RPMI7951 (cell line): ENCODE results near the gene FOXL3. TPM values are rescaled to one million over a fixed set of nuclear protein-coding genes. Genes with fewer than 3 reads are reported as not detected.
A peak's percentile ranks its signal among the peaks of the same experiment; 100 is the strongest.

Source experiments
- DNase-seq: peaks from one replicate; pipeline ENCODE4 v3.0.0-alpha.2; 2012; ENCODE audit warnings: low read depth
- total RNA-seq: library from RNA; depleted of rRNA; stranded (reverse); fragments of >200 nt; shearing (Covaris generic); gene quantifications from 2 replicates; pipeline ENCODE4 v1.2.3, GENCODE V29; 2014

FOXL3 gene
- total RNA-seq, 1 experiment from 2014 or later, result not detected

DNA sequence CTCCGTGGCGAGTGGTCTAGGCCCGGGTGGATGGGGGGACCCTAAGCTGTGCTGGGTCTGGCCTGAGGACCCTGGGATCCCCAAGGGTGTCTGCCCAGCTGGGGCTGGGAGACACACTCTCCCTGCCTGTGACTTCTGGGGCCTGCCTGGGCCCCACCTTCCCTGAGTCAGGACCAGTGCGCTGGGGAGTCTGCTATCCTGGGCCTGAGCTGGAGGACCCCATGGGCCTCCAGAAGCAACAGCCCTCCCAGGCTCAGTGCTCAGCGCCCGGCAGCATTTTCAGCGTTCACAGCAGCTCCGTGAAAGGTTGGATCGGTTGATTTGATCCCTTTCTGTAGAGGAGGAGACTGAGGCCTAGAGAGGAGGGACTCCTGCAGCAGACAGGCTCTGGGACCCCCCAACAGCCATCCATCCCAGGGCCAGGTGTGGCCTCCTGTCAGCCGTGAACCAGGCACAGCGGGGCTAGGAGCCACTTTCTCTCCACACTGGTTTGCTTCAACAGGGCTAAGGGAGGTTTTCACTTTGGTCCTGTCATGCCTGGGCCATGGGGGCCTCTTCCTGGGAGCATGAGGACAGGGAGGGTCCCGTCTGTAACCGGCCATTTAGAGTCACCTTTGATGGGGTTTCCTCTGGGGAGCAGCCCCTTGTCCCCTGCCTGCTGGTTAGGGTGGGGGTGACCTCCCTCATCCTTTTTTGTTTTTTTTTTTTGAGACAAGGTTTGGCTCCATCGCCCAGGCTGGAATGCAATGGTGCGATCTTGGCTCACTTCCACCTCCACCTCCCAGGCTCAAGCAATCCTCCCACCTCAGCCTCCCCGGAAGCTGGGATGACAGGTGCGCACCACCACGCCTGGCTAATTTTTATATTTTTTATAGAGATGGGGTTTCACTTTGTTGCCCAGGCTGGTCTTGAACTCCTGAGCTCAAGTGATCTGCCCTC lies 12.4 kb downstream of the FOXL3 start:
- DNase-seq, result no peak

GRCh38 chr7:303425-303824 lies 13.5 kb downstream of the FOXL3 start:
- no peak for DNase-seq

DNA sequence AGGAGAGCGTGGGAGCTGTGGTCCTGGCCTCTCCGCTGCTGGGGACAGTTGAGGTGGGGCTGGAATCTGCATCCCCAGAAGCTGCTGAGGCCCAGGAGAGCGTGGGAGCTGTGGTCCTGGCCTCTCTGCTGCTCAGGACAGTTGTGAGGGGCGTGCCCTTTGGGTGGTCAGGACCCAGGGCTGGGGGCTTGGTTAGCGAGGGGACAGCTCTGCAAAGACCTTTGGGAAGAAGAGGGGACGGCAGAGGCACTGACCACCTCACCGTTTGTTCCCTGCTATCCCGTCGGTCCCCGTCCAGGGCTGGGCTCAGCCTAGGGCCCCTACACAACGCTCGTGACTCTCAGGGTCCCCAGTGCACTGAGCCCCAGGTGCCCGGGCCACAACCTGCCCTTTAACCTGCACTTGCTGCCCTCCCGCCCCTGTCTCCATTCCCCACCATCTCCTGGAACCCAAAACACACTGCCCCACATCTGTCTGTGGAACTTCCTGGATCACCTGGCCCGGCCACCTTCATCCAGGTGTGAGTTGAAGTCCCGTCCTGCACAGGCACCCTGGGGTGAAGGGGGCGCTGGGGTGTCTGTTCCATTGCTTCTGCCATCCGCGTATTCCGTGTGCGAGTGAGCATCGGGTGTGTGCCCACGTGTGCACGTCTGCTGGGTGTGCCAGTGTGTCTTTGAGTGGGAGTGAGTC lies 14.1 kb downstream of the FOXL3 start:
- DNase-seq, result no peak

DNA sequence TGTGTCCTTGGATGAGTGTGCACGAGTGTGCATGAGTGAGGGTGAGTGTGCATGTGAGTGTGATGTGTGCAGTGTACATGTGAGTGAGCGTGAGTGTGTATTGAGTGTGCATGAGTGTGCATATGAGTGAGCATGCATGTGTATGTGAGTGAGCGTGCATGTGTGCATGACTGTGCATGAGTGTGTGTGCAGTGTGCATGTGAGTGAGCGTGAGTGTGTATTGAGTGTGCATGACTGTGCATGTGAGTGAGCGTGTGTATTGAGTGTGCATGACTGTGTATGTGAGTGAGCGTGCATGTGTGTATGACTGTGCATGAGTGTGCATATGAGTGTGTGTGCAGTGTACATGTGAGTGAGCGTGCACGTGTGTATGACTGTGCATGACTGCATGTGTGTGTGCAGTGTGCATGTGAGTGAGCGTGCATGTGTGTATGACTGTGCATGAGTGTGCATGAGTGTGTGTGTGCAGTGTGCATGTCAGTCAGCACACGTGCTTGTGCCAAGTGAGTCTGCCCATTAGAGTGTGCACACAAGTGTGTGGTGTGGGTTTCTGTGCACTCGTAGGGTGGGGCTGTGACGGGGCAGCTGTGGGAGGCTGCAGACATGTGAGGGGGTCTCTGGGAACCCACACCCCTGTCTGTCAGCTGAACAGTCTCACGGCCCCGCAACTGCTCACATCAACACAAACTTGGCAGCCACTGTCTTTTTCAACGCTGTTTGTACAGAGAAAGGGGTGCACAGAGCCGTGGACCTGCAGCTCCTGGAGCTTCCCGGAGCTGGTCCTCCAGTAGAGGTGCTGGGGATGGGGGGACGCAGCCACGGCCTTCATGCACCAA lies 14.8 kb downstream of the FOXL3 start:
- DNase-seq, result no peak

DNA sequence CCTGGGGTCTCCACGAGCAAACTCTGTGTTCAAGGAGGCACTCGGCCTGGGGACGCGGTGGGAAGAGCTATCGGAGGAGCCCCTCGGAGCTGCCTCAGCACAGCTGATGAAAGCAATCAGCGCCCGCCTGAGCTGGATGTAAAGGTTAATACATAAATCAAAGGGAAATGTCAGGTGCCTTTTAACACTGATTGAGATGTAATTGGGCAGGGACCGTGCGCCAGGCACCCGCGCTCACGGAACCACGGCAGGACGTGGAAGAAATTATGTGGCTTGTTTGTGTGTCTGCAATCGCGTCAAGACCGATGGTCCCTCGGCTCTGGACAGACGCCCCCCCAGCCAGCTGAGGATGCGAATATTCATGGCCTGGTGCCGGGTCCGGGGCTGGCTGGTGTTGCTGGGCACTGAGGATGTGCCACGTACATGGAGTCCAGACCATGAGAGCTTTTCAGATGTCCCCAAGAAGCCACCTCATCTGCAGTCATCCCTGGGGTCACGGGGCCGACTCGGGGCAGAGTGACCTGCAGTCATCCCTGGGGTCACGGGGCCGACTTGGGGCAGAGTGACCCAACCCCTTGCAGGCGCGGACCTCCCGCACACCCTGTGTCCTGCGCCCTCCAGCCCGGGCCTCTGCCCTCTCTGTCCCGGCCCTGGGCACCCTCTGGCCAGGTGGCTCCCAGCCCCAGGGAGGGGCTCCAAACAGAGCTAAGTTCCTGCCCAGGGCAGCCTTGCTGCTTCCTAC lies 15.6 kb downstream of the FOXL3 start:
- DNase-seq, result no peak

DNA sequence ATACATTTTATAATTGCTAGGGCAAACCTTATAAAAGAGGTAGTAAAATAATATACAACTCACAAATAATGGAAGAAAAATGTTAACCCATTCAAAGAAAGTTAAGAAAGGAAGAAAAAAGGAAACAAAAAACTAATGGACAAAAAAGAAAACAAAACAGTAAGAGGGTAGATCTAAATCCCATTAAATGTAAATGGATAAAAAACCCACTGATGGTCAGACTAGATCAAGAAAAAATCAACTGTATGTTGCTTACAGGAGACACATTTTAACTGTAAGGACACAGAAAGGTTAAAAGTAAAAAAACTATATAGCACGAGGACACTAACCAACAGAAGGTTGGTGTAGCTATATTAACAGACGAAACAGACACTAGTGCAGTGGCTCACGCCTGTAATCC lies 18.0 kb downstream of the FOXL3 start:
- no peak for DNase-seq

DNA sequence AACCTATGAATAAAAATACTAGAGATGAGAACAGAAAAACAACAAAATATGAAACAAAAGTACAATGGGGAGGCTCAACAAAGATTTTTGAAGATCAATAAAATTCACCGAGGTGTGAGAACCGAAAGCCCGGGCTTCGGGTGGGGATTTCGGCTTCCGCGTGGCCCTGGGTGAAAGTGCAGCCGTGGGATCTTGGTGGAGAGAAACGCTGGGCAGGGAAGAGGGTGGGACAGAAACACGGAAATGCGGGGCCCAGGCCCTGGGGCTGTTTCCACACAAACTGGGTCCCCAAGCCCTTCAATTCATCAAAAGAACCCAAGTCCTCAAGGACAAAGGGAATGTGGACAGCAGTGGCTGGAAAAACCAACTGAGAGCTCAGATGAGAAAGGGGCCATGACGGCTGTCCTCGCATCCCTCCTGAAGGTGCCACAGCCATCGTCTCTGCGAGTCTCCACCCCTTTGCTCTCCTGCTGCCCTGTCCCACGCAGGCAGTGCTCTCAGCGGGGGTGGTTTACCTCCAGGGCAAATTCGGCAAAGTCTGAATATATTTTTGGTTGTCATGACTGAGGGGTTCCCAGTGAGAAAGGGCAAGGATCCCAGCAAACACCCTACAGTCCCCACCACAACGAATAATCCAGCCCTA lies 19.7 kb downstream of the FOXL3 start:
- DNase-seq, result no peak

DNA sequence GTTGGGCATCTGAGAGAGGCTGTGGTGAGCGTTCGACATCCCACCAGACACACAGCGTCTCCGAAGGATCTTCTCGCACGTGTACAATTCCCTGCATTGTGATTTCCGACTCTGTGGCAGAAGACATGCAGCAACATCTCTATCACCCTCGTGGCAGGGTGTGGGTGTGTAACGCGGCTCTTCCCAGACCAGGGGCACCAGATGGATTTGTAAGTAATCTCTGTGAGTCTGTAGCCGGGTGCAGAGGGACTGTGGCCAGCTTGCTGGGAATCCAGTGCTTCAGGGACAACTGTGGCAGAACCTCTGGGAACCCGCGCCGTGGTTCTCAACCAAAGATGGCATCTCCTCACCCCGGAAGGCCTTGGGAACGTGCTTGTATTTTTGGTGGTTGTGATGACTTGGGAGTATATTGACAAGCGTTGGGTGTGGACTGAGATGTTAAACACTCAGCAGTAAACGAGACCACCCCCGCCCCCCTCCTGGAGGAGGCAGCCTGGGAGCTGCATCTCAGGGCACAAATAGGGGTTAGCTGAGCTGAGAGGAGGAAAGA lies 21.2 kb downstream of the FOXL3 start:
- DNase-seq, result no peak

DNA sequence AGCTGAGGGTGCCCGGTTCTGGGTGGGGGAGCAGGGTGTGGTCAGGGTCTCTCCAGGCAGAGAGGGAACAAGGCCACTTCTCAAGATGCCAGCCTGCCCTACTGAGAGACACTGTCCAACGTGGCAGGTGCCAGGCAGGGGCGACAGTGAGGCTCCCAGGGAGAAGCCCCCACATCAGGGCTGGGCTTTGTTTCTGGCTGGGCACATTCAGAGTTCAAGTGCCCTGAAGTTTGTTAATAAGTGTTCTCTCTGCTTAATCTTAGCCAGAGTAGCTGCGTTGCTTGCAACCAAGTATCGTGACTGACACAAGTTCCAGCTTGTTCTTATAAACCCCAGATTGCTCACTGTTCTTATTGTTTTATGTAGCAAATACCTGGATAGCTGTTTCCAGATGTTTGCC lies 21.8 kb downstream of the FOXL3 start:
- no peak for DNase-seq

DNA sequence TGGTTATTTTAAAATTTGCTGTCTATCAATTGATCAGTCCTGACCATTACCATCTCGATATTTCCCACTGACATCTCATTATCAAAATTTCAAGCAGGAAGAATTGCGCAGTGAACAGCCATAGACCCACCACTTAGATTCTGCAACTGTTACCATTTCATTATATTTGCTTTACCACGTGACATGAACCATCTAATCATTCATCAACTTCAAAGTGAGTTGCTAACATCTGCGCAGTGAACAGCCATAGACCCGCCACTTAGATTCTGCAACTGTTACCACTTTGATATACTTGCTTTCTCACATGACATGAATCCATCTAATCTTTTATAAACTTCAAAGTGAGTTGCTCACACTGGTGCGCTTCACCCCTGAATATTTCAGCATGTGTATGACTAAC lies 22.5 kb downstream of the FOXL3 start:
- DNase-seq, result no peak

GRCh38 chr7:314853-315252 lies 24.9 kb downstream of the FOXL3 start:
- no peak for DNase-seq

- no peak for DNase-seq
These were observed 25.7 kb downstream of the FOXL3 start for GRCh38 chr7:315516-316265.

DNA sequence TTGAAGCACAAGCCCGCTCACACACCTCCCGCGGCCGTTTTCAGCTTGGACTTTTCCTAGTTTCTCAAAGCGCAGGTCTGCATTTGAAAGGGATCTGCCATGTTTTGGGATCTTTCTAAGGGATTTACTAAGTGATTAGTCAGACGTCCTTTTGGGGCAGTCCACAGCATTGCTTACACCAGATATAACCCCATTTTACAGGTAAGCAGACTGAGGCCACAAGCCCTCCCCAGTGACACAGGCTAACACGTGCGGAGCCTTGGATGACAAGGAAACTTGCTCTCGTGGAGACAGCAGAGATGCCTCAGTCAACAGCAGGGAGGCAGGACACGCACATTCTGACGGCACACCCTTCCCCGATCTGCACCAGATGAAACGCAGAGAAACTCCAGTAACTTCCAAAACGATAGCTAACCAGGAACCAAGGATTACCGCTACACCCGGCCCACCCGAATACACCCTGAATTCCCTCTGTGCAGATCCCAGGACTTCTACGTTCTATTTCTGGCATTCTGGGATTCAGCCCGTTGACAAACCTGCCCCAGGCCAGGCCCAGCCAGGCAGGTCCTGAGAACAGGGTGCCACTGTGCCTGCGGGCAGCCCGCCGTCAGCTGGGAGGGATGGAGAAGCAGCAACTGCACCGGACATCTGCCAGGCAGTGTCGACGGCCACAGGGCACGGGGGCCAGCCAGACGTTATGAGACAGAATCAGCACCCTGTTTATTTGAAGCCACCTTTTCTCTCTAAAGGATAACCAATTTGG lies 27.9 kb downstream of the FOXL3 start:
- no peak for DNase-seq

- peak; percentile 51 for DNase-seq
These were observed 28.5 kb downstream of the FOXL3 start for GRCh38 chr7:318476-318875.

- DNase-seq, result no peak
These were observed 29.1 kb downstream of the FOXL3 start for GRCh38 chr7:318878-319661.

- DNase-seq, result no peak
These were observed 30.3 kb downstream of the FOXL3 start for GRCh38 chr7:320297-320696.

- peak; percentile 31 for DNase-seq
These were observed 32.2 kb downstream of the FOXL3 start for GRCh38 chr7:322111-322671.

DNA sequence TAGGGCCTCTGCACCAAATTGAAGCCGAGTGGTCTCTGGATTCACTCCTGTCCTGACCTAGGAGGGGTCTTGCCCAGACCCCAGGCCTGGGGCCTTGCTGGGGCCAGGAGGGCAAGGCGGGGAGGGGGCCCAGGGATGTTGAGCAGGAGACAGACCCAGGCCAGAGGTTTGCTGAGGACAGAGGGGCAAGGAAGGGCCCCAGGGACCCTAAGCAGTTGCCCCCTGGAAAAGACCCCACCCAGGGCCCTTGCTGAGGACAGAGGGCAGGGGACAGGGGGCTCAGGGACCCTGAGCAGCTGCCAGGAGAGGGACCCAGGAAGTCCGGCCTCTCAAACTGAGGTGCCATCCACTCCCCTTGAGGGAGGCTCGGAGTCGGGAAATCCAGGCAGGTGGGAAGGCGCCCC lies 32.7 kb downstream of the FOXL3 start:
- no peak for DNase-seq
